C4-2B (cell line): ENCODE measurements around the gene ZNF665.
A peak's percentile ranks its signal among the peaks of the same experiment; 100 is the strongest.
"Not testable (repeated sequence)": the region's sequence is repeated elsewhere in the genome, so short reads cannot be mapped to it uniquely, and the experiment has no call there.

Source experiments
- H3K27ac ChIP-seq: fragments of 450-650 bp; 2 replicates; pipeline ENCODE4 v1.5.1; 2017
- ZFX ChIP-seq: fragments of 450-650 bp; IDR thresholded peaks from 2 replicates; pipeline ENCODE4 v1.6.1; 2017
- TF ChIP-seq, protein P1 (sequence below): fragments of 450-650 bp; conservative IDR thresholded peaks from 2 replicates; pipeline ENCODE4 v1.5.1; 2017; ENCODE audit warnings: mild to moderate bottlenecking

Gene ZNF665

DNA sequence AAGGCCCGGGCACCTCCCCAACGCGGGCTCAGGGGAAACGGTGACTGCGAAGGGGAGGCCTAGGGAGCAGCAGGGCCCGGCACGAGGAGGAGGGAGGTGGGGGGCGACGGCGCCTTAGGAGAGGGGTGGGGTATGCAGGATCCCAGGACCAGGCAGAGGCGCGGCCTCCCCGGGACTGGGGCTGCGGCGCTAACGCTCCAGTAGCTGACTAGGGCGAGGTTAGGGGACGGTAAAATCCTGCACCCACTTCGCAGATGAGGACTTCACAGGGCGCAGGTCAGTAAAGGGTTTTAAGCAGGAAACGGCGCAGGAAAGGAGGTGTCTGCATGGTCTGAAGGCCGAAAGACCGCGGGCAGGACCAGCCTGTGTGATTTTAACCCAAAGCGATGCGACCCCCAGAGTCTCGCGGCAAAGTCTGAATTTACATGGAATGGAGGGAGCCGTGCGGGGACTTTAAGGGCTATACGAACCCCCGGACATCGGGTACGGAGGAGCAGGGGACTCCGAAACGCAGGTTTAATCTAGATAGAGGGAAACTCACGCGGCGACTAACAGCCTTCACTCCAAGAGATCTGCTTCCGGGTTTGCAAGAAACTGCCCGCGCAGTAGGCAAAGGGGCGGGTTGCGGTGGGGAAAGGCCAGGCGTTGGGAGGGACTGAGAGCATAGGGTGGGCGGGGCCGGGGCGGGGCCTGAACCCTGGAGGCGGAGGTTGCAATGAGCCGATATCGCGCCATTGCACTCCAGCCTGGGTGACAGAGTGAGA, at the start of gene ZNF665:
ZNF665 (minus strand) TSS at position 588 of the 764 bp plus-strand sequence. CDS start 10,460 bp downstream, outside the sequence.
- H3K27ac ChIP-seq, result peak within 1 kb of the TSS; percentile 42
- TF ChIP-seq, protein P1, sequence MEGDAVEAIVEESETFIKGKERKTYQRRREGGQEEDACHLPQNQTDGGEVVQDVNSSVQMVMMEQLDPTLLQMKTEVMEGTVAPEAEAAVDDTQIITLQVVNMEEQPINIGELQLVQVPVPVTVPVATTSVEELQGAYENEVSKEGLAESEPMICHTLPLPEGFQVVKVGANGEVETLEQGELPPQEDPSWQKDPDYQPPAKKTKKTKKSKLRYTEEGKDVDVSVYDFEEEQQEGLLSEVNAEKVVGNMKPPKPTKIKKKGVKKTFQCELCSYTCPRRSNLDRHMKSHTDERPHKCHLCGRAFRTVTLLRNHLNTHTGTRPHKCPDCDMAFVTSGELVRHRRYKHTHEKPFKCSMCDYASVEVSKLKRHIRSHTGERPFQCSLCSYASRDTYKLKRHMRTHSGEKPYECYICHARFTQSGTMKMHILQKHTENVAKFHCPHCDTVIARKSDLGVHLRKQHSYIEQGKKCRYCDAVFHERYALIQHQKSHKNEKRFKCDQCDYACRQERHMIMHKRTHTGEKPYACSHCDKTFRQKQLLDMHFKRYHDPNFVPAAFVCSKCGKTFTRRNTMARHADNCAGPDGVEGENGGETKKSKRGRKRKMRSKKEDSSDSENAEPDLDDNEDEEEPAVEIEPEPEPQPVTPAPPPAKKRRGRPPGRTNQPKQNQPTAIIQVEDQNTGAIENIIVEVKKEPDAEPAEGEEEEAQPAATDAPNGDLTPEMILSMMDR, result no peak
- peak; percentile 38; the same call in 1 of the 2 replicates for TF ChIP-seq ZFX

GRCh38 chr19:53237114-53237777, 44.1 kb upstream of the ZNF665 start:
- H3K27ac ChIP-seq, result no peak overlapping the region
- no peak for TF ChIP-seq ZFX
- TF ChIP-seq, protein P1, result no peak

DNA sequence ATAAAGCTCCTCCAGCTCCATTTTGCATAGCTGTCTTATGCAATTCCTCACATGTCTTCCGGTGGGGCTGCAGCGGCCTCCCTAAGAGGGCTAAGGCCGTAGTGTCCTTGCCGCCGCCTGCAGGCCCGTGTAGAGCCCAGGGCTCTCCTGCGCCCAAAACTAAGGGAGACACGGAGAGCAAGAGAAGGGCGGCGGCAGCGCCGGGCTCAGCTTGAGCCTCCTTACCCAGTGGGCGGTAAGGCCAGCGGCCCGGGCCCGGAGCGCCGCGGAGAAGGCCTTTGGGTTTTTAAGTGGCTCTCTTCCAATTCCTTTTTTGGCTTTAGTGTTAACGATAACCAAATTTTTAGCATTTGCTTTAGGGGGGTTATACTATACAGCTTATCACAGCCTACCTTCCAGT, 31.4 kb upstream of the ZNF665 start:
- no peak for TF ChIP-seq ZFX
- TF ChIP-seq, protein P1, result no peak
- no peak overlapping the region for H3K27ac ChIP-seq

- not testable (repeated sequence) for H3K27ac ChIP-seq
Measured at GRCh38 chr19:53222716-53223115, 29.6 kb upstream of the ZNF665 start.

GRCh38 chr19:53212703-53213320, 19.7 kb upstream of the ZNF665 start:
- TF ChIP-seq, protein P1, result no peak
- TF ChIP-seq ZFX, result no peak
- no peak overlapping the region for H3K27ac ChIP-seq

- H3K27ac ChIP-seq, result not testable (repeated sequence)
Measured at GRCh38 chr19:53211554-53211953, 18.4 kb upstream of the ZNF665 start.

DNA sequence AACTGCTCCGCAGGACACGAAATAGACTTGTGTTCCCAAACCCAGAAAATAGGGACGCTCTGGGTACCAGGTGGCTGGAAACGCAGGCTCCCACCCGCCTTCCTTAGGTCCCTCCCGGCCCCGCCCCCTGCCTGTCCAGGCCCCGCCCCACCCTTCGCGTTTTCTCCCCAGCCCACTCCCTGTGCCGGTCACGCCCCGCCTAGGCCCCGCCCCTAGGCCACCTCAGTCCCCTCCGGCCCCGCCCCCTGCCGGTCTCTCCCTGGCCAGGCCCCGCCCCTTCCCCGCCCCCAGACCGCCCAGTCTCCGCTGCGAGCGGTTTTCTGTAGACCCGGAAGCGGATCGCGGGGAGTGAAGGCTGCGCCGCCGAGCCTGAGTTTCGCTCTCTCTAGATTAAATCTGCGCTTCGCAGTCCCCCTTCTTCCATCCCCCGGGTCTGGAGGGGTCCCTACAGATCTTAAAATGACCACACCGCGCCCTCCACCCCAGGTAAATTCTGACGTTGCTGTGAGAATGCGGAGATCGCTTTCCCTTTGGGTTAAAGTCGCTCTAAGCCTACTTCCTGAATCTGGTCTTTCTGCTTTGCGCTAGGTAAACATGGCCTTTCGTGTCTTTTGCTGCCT, 3.7 kb upstream of the ZNF665 start:
- H3K27ac ChIP-seq, result no peak overlapping the region
- TF ChIP-seq, protein P1, result no peak
- TF ChIP-seq ZFX, result no peak

- TF ChIP-seq, protein P1, result peak; percentile 85
- no peak for TF ChIP-seq ZFX
- H3K27ac ChIP-seq, result no peak overlapping the region
Measured at GRCh38 chr19:53195265-53195903, 2.2 kb upstream of the ZNF665 start.
